IMR-90 (cell line): Measurements from ENCODE around the gene RELL1. TPM values are rescaled to one million over a fixed set of nuclear protein-coding genes. Genes with fewer than 3 reads are reported as not detected.

Experiments used
- ATAC-seq: fragments of 200-7000 bp; cut with Tn5 transposase; 2 replicates; pipeline ENCODE4 v1.9.1; 2020; ENCODE audit warnings: low read depth, mild to moderate bottlenecking, moderate library complexity
- BruUV-seq: library from RNA; stranded (reverse); fragments of 400-500 nt; replicated peaks from 2 replicates; lab custom pipeline; 2021; lab: Mats Ljungman, UMichigan
- CTCF ChIA-PET: fragments of 300-600 bp; formaldehyde crosslinking; extraction: SDS; loops from one replicate; lab custom pipeline; 2021; ENCODE audit warnings: antibody characterized with exemption; lab: Yijun Ruan, JAX
- POLR2A ChIA-PET: fragments of 300-600 bp; sonication (Branson Sonifier 250); formaldehyde crosslinking; loops from one replicate; lab custom pipeline; 2022; ENCODE audit warnings: antibody characterized with exemption; ENCODE audit not compliant: unreplicated experiment; lab: Charles Lee
- DNase-seq: peaks from one replicate; pipeline ENCODE4 v3.0.0; 2013
- H2AFZ ChIP-seq: replicated peaks from 2 replicates; pipeline ENCODE3; 2013; ENCODE audit warnings: low read length, mild to moderate bottlenecking; ENCODE audit not compliant: poor library complexity
- H2AK5ac ChIP-seq: 2 replicates; pipeline ENCODE4 v1.6.1; 2013; ENCODE audit warnings: low read depth, low read length, inconsistent platforms
- H2AK9ac ChIP-seq: replicated peaks from 2 replicates; pipeline ENCODE3; 2013; ENCODE audit warnings: mild to moderate bottlenecking, low read depth, low read length, moderate library complexity; ENCODE audit not compliant: poor library complexity
- H2BK120ac ChIP-seq: 2 replicates; pipeline ENCODE4 v1.6.1; 2013; ENCODE audit warnings: low read depth, low read length, inconsistent platforms
- H2BK15ac ChIP-seq: 3 replicates; pipeline ENCODE4 v1.6.1; 2013; ENCODE audit warnings: low read depth, low read length, inconsistent platforms
- H2BK20ac ChIP-seq: 2 replicates; pipeline ENCODE4 v1.6.1; 2013; ENCODE audit warnings: low read depth, mild to moderate bottlenecking, inconsistent platforms, low read length, moderate library complexity
- H2BK5ac ChIP-seq: 2 replicates; pipeline ENCODE4 v1.6.1; 2013; ENCODE audit warnings: mild to moderate bottlenecking, low read depth, low read length, inconsistent platforms; ENCODE audit not compliant: poor library complexity, severe bottlenecking
- H3K14ac ChIP-seq: replicated peaks from 2 replicates; pipeline ENCODE4 v1.6.1; 2013; ENCODE audit warnings: low read depth, low read length, inconsistent platforms
- H3K18ac ChIP-seq: 2 replicates; pipeline ENCODE4 v1.6.1; 2013; ENCODE audit warnings: low read depth, low read length, control low read depth
- H3K23ac ChIP-seq: 2 replicates; pipeline ENCODE4 v1.6.1; 2013; ENCODE audit warnings: low read depth, low read length, inconsistent platforms
- H3K27ac ChIP-seq: 2 replicates; pipeline ENCODE4 v1.5.1; 2013; ENCODE audit warnings: mild to moderate bottlenecking, control low read depth, low read length; ENCODE audit not compliant: insufficient read depth
- H3K27me3 ChIP-seq: 2 replicates; pipeline ENCODE4 v1.6.1; 2013; ENCODE audit warnings: low read length; ENCODE audit not compliant: control insufficient read depth, insufficient read depth
- H3K36me3 ChIP-seq: 2 replicates; pipeline ENCODE4 v1.6.1; 2013; ENCODE audit warnings: low read length, mixed read lengths; ENCODE audit not compliant: control insufficient read depth, insufficient read depth
- H3K4ac ChIP-seq: 2 replicates; pipeline ENCODE4 v1.6.1; 2013; ENCODE audit warnings: low read depth, low read length, inconsistent platforms
- H3K4me1 ChIP-seq: 2 replicates; pipeline ENCODE4 v1.6.1; 2013; ENCODE audit warnings: low read length, mixed read lengths; ENCODE audit not compliant: control insufficient read depth, insufficient read depth
- H3K4me2 ChIP-seq: 2 replicates; pipeline ENCODE4 v1.6.1; 2013; ENCODE audit warnings: low read depth, mild to moderate bottlenecking, control low read depth, low read length, moderate library complexity
- H3K4me3 ChIP-seq: 2 replicates; pipeline ENCODE4 v1.5.1; 2013; ENCODE audit warnings: low read depth, mild to moderate bottlenecking, control low read depth, low read length, moderate library complexity; ENCODE audit not compliant: insufficient read depth
- H3K56ac ChIP-seq: 2 replicates; pipeline ENCODE4 v1.6.1; 2013; ENCODE audit warnings: low read length, inconsistent platforms; ENCODE audit not compliant: insufficient read depth; ENCODE audit errors: extremely low read depth
- H3K79me1 ChIP-seq, 2 experiments: 2 replicates each; pipeline ENCODE4 v1.6.1; 2013; ENCODE audit warnings: low read length in 2 of 2, inconsistent platforms in 1 of 2, low read depth in 1 of 2
- H3K9ac ChIP-seq: 2 replicates; pipeline ENCODE4 v1.6.1; 2013; ENCODE audit warnings: low read depth, low read length, control low read depth
- H3K9me1 ChIP-seq: 2 replicates; pipeline ENCODE4 v1.6.1; 2013; ENCODE audit warnings: low read length, inconsistent platforms; ENCODE audit not compliant: insufficient read depth
- H3K9me3 ChIP-seq: 2 replicates; pipeline ENCODE4 v1.6.1; 2013; ENCODE audit warnings: low read length; ENCODE audit not compliant: control insufficient read depth, insufficient read depth
- H4K20me1 ChIP-seq: 2 replicates; pipeline ENCODE4 v1.6.1; 2013; ENCODE audit warnings: low read length, inconsistent platforms; ENCODE audit not compliant: insufficient read depth
- H4K5ac ChIP-seq: 2 replicates; pipeline ENCODE4 v1.6.1; 2013; ENCODE audit warnings: mild to moderate bottlenecking, low read depth, low read length, control low read depth
- H4K8ac ChIP-seq, 2 experiments: 2 replicates each; pipeline ENCODE4 v1.6.1; 2013; ENCODE audit warnings: low read depth in 2 of 2, low read length in 2 of 2, control low read depth in 1 of 2, inconsistent platforms in 1 of 2
- H4K91ac ChIP-seq: 2 replicates; pipeline ENCODE4 v1.6.1; 2013; ENCODE audit warnings: low read depth, low read length, inconsistent platforms; ENCODE audit not compliant: insufficient read depth
- FOS ChIP-seq: fragments of 150-350 bp; IDR thresholded peaks from 2 replicates; pipeline ENCODE4 v1.6.1; 2016; ENCODE audit warnings: low read depth, low read length
- MXI1 ChIP-seq: IDR thresholded peaks from 2 replicates; pipeline ENCODE4 v1.6.1; 2012; ENCODE audit warnings: low read depth, mild to moderate bottlenecking, low read length, moderate library complexity, borderline replicate concordance
- POLR2A ChIP-seq: IDR thresholded peaks from 2 replicates; pipeline ENCODE4 v1.6.1; 2012; ENCODE audit warnings: mild to moderate bottlenecking, low read depth, low read length
- RAD21 ChIP-seq: IDR thresholded peaks from 2 replicates; pipeline ENCODE4 v1.6.1; 2012; ENCODE audit warnings: low read length, improper control_type of control experiment
- RFX5 ChIP-seq: IDR thresholded peaks from 2 replicates; pipeline ENCODE4 v1.8.0; 2012; ENCODE audit warnings: low read depth, mild to moderate bottlenecking, low read length, moderate library complexity
- SMC3 ChIP-seq: fragments of 150-350 bp; IDR thresholded peaks from 2 replicates; pipeline ENCODE4 v1.6.1; 2016; ENCODE audit warnings: low read depth, mild to moderate bottlenecking, antibody characterized with exemption, low read length, moderate library complexity
- WGBS, 2 experiments: methylation state at CpG; one replicate each; pipeline versions ENCODE4 v1.1.5 to v1.1.7; 2013; ENCODE audit warnings: missing lambda C conversion rate in 2 of 2; ENCODE audit not compliant: insufficient read length in 1 of 2; ENCODE audit errors: extremely low coverage in 2 of 2; 5-methylcytosine and 5-hydroxymethylcytosine counted together
- dilution Hi-C: fragments of 300-500 bp; cut with HindIII; formaldehyde crosslinking; loops from one replicate; pipeline ENCODE4 v1.14.3; 2018; ENCODE audit warnings: low sequenced_read_pairs; ENCODE audit not compliant: unreplicated experiment
- in situ Hi-C: fragments of 300-500 bp; cut with MboI; formaldehyde crosslinking; loops from 3 replicates; pipeline ENCODE4 v1.14.3; 2019; ENCODE audit warnings: low sequenced_read_pairs, inconsistent platforms, mixed read lengths
- intact Hi-C: fragments of 100-400 bp; cut with micrococcal nuclease; formaldehyde crosslinking; loops from 2 replicates; pipeline ENCODE4 v1.10.0; 2022
- polyA plus RNA-seq, 3 experiments: library from polyadenylated mRNA; depleted of rRNA; stranded (reverse); fragments of >200 nt; gene quantifications; 2 replicates each; pipeline ENCODE4 v1.2.3, GENCODE V29; 2012; ENCODE audit warnings: low replicate concordance in 1 of 3
- total RNA-seq: library from RNA; depleted of rRNA; stranded (reverse); fragments of >200 nt; gene quantifications from 2 replicates; pipeline ENCODE4 v1.2.3, GENCODE V29; 2012
- TF ChIP-seq, protein P1 (sequence below): conservative IDR thresholded peaks from 2 replicates; pipeline ENCODE4 v1.5.1; 2012; ENCODE audit warnings: mild to moderate bottlenecking, low read depth, low read length, improper control_type of control experiment
- TF ChIP-seq, protein P2 (sequence below): fragments of 150-350 bp; IDR thresholded peaks from 2 replicates; pipeline ENCODE4 v1.6.1; 2016; ENCODE audit warnings: low read depth, mild to moderate bottlenecking, low read length, moderate library complexity, borderline replicate concordance

RELL1 gene
- total and polyA plus RNA-seq, 2 of the 4 experiments (the other 2 are of a cell fraction) = 6.8 to 39.6 TPM

DNA sequence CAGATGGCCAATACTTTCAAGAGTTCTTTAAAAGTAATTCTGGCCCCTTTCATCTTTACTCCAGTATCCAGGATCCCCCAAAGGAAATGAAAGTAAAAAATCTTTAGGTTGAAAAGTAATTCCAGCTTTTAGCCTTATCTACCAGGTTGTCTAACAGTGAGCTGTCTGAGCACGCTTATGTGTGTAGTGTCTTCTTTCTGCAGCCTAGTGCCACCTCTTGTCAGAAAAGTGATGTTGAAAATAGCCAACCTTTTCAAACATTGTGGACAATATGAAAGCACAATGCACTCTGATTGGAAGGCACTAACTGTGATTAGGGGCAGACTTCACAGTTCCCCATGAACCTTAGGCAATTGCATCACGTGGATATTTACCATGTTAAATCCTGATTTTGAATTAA lies 92.1 kb downstream of the RELL1 start:
- H3K4me3 ChIP-seq = no peak overlapping the region
- H2AK9ac ChIP-seq = no peak overlapping the region
- no peaks in the 10 kb centered on the region for H3K9me1 ChIP-seq
- H3K14ac ChIP-seq = no peak overlapping the region
- ChIA-PET CTCF (interaction anchor here (1.2 kb wide), 1 partner anchor 9 kb away, joined by 8 read pairs; no protein-coding TSS in a partner anchor), POLR2A (no interaction called here)
- H3K9ac ChIP-seq = no peak overlapping the region
- 33% methylated on average over 1 of the region's 2 CpGs; no CpG with 5 or more reads in 1 of the 2 experiments for WGBS, 2 experiments
- no peaks in the 10 kb centered on the region for H3K9me3 ChIP-seq
- H3K4ac ChIP-seq = no peak overlapping the region
- no peak overlapping the region for H2BK15ac ChIP-seq
- dilution Hi-C loops (no loop called here), in situ Hi-C loops (no loop called here), intact Hi-C loops (no loop called here)
- H2AFZ ChIP-seq = no peak overlapping the region
- no peaks in the 10 kb centered on the region for H4K20me1 ChIP-seq
- no peak overlapping the region for H2BK5ac ChIP-seq
- no peak overlapping the region for H4K91ac ChIP-seq
- no peaks in the 10 kb centered on the region for H3K36me3 ChIP-seq
- no peak overlapping the region for H2BK20ac ChIP-seq
- H4K5ac ChIP-seq = no peak overlapping the region
- no peaks in the 10 kb centered on the region for H3K79me1 ChIP-seq
- H2BK120ac ChIP-seq = no peak overlapping the region
- BruUV-seq = no TSS peak
- H3K27me3 ChIP-seq = no peaks in the 10 kb centered on the region
- no peak overlapping the region for H2AK5ac ChIP-seq
- H3K27ac ChIP-seq = no peak overlapping the region
- H3K18ac ChIP-seq = no peak overlapping the region
- TF ChIP-seq POLR2A (no peak), RAD21 (no peak), SMC3 (no peak), FOS (no peak), RFX5 (no peak), MXI1 (no peak)
- TF ChIP-seq, protein P1, sequence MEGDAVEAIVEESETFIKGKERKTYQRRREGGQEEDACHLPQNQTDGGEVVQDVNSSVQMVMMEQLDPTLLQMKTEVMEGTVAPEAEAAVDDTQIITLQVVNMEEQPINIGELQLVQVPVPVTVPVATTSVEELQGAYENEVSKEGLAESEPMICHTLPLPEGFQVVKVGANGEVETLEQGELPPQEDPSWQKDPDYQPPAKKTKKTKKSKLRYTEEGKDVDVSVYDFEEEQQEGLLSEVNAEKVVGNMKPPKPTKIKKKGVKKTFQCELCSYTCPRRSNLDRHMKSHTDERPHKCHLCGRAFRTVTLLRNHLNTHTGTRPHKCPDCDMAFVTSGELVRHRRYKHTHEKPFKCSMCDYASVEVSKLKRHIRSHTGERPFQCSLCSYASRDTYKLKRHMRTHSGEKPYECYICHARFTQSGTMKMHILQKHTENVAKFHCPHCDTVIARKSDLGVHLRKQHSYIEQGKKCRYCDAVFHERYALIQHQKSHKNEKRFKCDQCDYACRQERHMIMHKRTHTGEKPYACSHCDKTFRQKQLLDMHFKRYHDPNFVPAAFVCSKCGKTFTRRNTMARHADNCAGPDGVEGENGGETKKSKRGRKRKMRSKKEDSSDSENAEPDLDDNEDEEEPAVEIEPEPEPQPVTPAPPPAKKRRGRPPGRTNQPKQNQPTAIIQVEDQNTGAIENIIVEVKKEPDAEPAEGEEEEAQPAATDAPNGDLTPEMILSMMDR = no peak
- TF ChIP-seq, protein P2, sequence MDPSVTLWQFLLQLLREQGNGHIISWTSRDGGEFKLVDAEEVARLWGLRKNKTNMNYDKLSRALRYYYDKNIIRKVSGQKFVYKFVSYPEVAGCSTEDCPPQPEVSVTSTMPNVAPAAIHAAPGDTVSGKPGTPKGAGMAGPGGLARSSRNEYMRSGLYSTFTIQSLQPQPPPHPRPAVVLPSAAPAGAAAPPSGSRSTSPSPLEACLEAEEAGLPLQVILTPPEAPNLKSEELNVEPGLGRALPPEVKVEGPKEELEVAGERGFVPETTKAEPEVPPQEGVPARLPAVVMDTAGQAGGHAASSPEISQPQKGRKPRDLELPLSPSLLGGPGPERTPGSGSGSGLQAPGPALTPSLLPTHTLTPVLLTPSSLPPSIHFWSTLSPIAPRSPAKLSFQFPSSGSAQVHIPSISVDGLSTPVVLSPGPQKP = no peak
- no peak overlapping the region for H4K8ac ChIP-seq
- no peaks in the 10 kb centered on the region for H3K4me1 ChIP-seq
- H3K23ac ChIP-seq = no peak overlapping the region
- DNase-seq (no peak), ATAC-seq (no peak)
- no peak overlapping the region for H3K56ac ChIP-seq
- H3K4me2 ChIP-seq = no peak overlapping the region
